ENCODE results near the gene YWHAG.
"Not testable (repeated sequence)": the region's sequence is repeated elsewhere in the genome, so short reads cannot be mapped to it uniquely, and the experiment has no call there.

YWHAG gene

GRCh38 chr7:76403780-76404494 is 45.1 kb upstream of the YWHAG start:
- Histone ChIP-seq H3K9me2 (ENCODE audit: low read depth, low read length) (no peaks in the 10 kb centered on the region), H3K27me3 (ENCODE audit: insufficient read depth, low read length) (peaks cover 8% of the 10 kb centered on the region; the same call in 1 of the 2 replicates), H3K27ac (ENCODE audit: low read depth, low read length, poor library complexity, severe bottlenecking) (no peak overlapping the region), H3K4me2 (ENCODE audit: low read length) (no peak overlapping the region), H3F3A (ENCODE audit: insufficient read depth, low read length) (no peaks in the 10 kb centered on the region), H4K20me1 (ENCODE audit: insufficient read depth, low read length) (no peaks in the 10 kb centered on the region), H3K9ac (ENCODE audit: low read length) (no peak overlapping the region), H3K4me1 (ENCODE audit: insufficient read depth, low read length, severe bottlenecking) (no peaks in the 10 kb centered on the region), H3K36me3 (ENCODE audit: insufficient read depth, low read length) (no peaks in the 10 kb centered on the region), H3K4me3 (ENCODE audit: low read depth, low read length, poor library complexity, severe bottlenecking) (no peak overlapping the region), H3K9me3 (ENCODE audit: low read length) (no peaks in the 10 kb centered on the region), H2AFZ (ENCODE audit: low read length) (no peak overlapping the region), H3K79me2 (ENCODE audit: insufficient read depth, low read length) (no peaks in the 10 kb centered on the region)
- no peak for TF ChIP-seq CTCF (IDR thresholded peaks at IDR 0.05; ENCODE audit: low read length)
- no peak for TF ChIP-seq EZH2 (IDR thresholded peaks at IDR 0.05; ENCODE audit: borderline replicate concordance, low read length)

- H3K4me3 ChIP-seq (ENCODE audit: low read depth, low read length, poor library complexity, severe bottlenecking); H3K4me1 ChIP-seq (ENCODE audit: insufficient read depth, low read length, severe bottlenecking); H3K36me3 ChIP-seq (ENCODE audit: insufficient read depth, low read length); H3F3A ChIP-seq (ENCODE audit: insufficient read depth, low read length); H3K27ac ChIP-seq (ENCODE audit: low read depth, low read length, poor library complexity, severe bottlenecking); H3K9me2 ChIP-seq (ENCODE audit: low read depth, low read length); H3K79me2 ChIP-seq (ENCODE audit: insufficient read depth, low read length); H3K27me3 ChIP-seq (ENCODE audit: insufficient read depth, low read length); H4K20me1 ChIP-seq (ENCODE audit: insufficient read depth, low read length); H3K4me2 ChIP-seq (ENCODE audit: low read length); H3K9me3 ChIP-seq (ENCODE audit: low read length); H2AFZ ChIP-seq (ENCODE audit: low read length); H3K9ac ChIP-seq (ENCODE audit: low read length): not testable (repeated sequence)
Measured at GRCh38 chr7:76403097-76403496, 44.3 kb upstream of the YWHAG start.

- no peaks in the 10 kb centered on the region for H3F3A ChIP-seq (ENCODE audit: insufficient read depth, low read length)
- H3K4me3 ChIP-seq (ENCODE audit: low read depth, low read length, poor library complexity, severe bottlenecking) = no peak overlapping the region
- no peak overlapping the region for H3K4me2 ChIP-seq (ENCODE audit: low read length)
- 0 out of 2 replicates have a peak, but pooled peaks cover 5% of the 10 kb centered on the region for H3K27me3 ChIP-seq (ENCODE audit: insufficient read depth, low read length)
- no peak overlapping the region for H3K9ac ChIP-seq (ENCODE audit: low read length)
- H4K20me1 ChIP-seq (ENCODE audit: insufficient read depth, low read length) = no peaks in the 10 kb centered on the region
- peaks cover 12% of the 10 kb centered on the region for H3K4me1 ChIP-seq (ENCODE audit: insufficient read depth, low read length, severe bottlenecking)
- H3K9me3 ChIP-seq (ENCODE audit: low read length) = no peaks in the 10 kb centered on the region
- TF ChIP-seq CTCF (IDR thresholded peaks at IDR 0.05; ENCODE audit: low read length) (no peak), EZH2 (IDR thresholded peaks at IDR 0.05; ENCODE audit: borderline replicate concordance, low read length) (no peak)
- no peaks in the 10 kb centered on the region for H3K9me2 ChIP-seq (ENCODE audit: low read depth, low read length)
- no peak overlapping the region for H3K27ac ChIP-seq (ENCODE audit: low read depth, low read length, poor library complexity, severe bottlenecking)
- H2AFZ ChIP-seq (ENCODE audit: low read length) = no peak overlapping the region
- no peaks in the 10 kb centered on the region for H3K79me2 ChIP-seq (ENCODE audit: insufficient read depth, low read length)
- no peaks in the 10 kb centered on the region for H3K36me3 ChIP-seq (ENCODE audit: insufficient read depth, low read length)
Measured at GRCh38 chr7:76400248-76400647, 41.5 kb upstream of the YWHAG start.
